GM23338 (cell line): ENCODE results near the gene VGLL4.

Experiments used
- EZH2 ChIP-seq: fragments of 200-600 bp; sonication (generic); IDR thresholded peaks from one replicate; pipeline ENCODE4 v1.8.0; 2017; ENCODE audit warnings: antibody characterized with exemption, mild to moderate bottlenecking, low read depth; ENCODE audit not compliant: unreplicated experiment
- TF ChIP-seq, protein P1 (sequence below), 2 experiments: fragments of 200-600 bp in 1 of 2; sonication (generic) in 1 of 2; conservative IDR thresholded peaks; 2 replicates each; pipeline versions ENCODE4 v1.5.1 to v1.6.1; 2016 to 2017; ENCODE audit warnings: antibody characterized with exemption in 2 of 2, low read depth in 2 of 2, mild to moderate bottlenecking in 2 of 2, moderate library complexity in 1 of 2

DNA sequence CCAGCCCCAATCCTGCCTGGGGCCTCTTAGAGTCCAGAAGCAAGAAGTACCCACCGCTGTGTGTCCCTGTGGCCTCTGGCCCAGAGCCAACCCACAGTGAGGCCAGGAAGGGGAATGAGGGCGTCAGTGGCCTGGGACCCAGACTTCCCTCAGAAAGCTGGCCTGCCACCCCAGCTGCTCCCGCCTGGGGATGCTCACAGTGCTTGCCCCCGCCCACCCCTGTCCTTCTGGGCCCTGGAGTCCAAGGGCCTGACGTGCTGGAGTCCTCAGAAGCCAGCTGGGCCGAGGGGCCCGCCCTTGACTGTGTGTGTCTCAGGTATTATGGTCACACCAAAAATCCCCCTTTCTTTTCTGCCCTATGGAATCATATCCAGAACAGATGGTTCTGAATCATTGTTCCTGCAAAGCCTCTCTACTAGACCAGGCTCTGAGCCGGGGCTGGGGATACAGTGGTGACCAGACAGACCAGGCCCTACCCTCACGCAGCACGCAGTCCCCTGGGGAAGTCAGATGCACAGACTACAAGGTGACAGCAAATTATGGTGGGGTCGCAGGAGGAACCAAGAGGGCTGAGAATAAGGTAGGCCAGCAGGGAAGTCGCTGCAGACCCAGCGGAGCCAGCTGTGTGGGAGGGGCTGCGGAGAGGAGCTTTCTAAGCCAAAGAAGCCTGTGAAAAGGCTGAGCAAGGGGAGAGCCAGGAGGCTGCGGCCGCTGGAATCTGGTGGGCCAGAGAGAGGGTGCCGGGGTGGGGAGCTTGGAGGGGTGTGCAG is 99.1 kb downstream of the VGLL4 start:
- TF ChIP-seq, protein P1, sequence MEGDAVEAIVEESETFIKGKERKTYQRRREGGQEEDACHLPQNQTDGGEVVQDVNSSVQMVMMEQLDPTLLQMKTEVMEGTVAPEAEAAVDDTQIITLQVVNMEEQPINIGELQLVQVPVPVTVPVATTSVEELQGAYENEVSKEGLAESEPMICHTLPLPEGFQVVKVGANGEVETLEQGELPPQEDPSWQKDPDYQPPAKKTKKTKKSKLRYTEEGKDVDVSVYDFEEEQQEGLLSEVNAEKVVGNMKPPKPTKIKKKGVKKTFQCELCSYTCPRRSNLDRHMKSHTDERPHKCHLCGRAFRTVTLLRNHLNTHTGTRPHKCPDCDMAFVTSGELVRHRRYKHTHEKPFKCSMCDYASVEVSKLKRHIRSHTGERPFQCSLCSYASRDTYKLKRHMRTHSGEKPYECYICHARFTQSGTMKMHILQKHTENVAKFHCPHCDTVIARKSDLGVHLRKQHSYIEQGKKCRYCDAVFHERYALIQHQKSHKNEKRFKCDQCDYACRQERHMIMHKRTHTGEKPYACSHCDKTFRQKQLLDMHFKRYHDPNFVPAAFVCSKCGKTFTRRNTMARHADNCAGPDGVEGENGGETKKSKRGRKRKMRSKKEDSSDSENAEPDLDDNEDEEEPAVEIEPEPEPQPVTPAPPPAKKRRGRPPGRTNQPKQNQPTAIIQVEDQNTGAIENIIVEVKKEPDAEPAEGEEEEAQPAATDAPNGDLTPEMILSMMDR (conservative IDR thresholded peaks at IDR 0.05; ENCODE audit: low read depth in 2 of 2): no peak
- TF ChIP-seq EZH2: no peak
